Forelimb muscle (tissue), 1 donor: ENCODE measurements around the gene ADH1B. TPM values are rescaled to one million over a fixed set of nuclear protein-coding genes. Genes with fewer than 3 reads are reported as not detected.

ENCODE experiments used
- polyA plus RNA-seq: library from polyadenylated mRNA; unstranded; fragments of 120-200 nt; gene quantifications from one replicate; pipeline ENCODE4 v1.2.1, GENCODE V29; 2013; ENCODE audit not compliant: insufficient read length

ADH1B gene
- polyA plus RNA-seq, 1 donor: 10.4 TPM

Other genes with a start within 250 kb of the ADH1B start
- 92.4 TPM for gene ADH5, start 232.6 kb downstream of the ADH1B start, polyA plus RNA-seq
- gene ADH4, start 177.1 kb downstream of the ADH1B start, polyA plus RNA-seq: 0.24 TPM
- gene ADH6, start 102.2 kb downstream of the ADH1B start, polyA plus RNA-seq: 0.80 TPM
- 0.54 TPM for gene ADH1A, start 30.4 kb downstream of the ADH1B start, polyA plus RNA-seq
- gene ADH1C, start 31.3 kb upstream of the ADH1B start, polyA plus RNA-seq: 5.9 TPM
- not detected for gene ADH7, start 113.9 kb upstream of the ADH1B start, polyA plus RNA-seq
- gene C4orf17, start 189.6 kb upstream of the ADH1B start, polyA plus RNA-seq: 0.20 TPM
- 10.0 TPM for gene TRMT10A, start 242.6 kb upstream of the ADH1B start, polyA plus RNA-seq